HEK293T (cell line): ENCODE data around the gene REEP3.

Source experiments
- ELF4 ChIP-seq: fragments of 450-650 bp; IDR thresholded peaks from 2 replicates; pipeline ENCODE4 v1.6.1; 2017; ENCODE audit warnings: antibody characterized with exemption
- HDGF ChIP-seq: fragments of 450-650 bp; IDR thresholded peaks from 2 replicates; pipeline ENCODE4 v1.6.1; 2017; ENCODE audit warnings: antibody characterized with exemption, borderline replicate concordance
- NFRKB ChIP-seq: fragments of 450-650 bp; IDR thresholded peaks from 2 replicates; pipeline ENCODE4 v1.6.1; 2016; ENCODE audit warnings: mild to moderate bottlenecking, moderate library complexity
- SP1 ChIP-seq: fragments of 450-650 bp; IDR thresholded peaks from 2 replicates; pipeline ENCODE4 v1.6.1; 2017
- TF ChIP-seq, protein P1 (sequence below): fragments of 450-650 bp; IDR thresholded peaks from 2 replicates; pipeline ENCODE4 v1.6.1; 2016

DNA sequence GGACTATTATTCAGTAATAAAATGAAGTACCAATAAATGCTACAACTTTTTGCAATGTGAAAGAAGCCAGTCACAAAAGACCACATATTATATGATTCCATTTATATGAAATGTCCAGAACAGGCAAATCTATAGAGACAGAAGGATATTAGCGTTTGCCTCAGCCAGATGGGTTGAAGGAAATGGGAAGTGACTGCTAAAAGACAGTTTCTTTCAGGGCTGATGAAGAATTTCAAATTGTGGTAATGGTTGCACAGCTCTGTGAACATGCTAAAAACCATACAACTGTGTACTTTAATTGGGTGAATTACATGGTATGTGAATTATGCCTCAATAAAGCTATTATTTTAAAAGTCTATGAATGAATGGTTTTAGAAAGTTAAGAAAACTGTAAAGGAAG lies 23.9 kb upstream of the REEP3 start:
- TF ChIP-seq, protein P1, sequence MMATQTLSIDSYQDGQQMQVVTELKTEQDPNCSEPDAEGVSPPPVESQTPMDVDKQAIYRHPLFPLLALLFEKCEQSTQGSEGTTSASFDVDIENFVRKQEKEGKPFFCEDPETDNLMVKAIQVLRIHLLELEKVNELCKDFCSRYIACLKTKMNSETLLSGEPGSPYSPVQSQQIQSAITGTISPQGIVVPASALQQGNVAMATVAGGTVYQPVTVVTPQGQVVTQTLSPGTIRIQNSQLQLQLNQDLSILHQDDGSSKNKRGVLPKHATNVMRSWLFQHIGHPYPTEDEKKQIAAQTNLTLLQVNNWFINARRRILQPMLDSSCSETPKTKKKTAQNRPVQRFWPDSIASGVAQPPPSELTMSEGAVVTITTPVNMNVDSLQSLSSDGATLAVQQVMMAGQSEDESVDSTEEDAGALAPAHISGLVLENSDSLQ = no peak
- TF ChIP-seq HDGF (no peak), NFRKB (no peak), ELF4 (no peak), SP1 (no peak)
